Chondrocyte (in vitro differentiated cells): ENCODE results near the gene C15orf62. TPM values are rescaled to one million over a fixed set of nuclear protein-coding genes. Genes with fewer than 3 reads are reported as not detected.

ENCODE experiments used
- DNase-seq: peaks from one replicate; pipeline ENCODE4 v3.0.0; 2021; ENCODE audit warnings: mixed read lengths, low spot score
- H3K27ac Mint-ChIP-seq: one replicate; pipeline ENCODE4 v1.8.0; 2021; ENCODE audit warnings: mild to moderate bottlenecking, moderate library complexity, mixed read lengths; ENCODE audit not compliant: unreplicated experiment
- H3K27me3 Mint-ChIP-seq: 2 replicates; pipeline ENCODE4 v1.8.0; 2021; ENCODE audit warnings: low read depth, mixed read lengths
- H3K36me3 Mint-ChIP-seq: 2 replicates; pipeline ENCODE4 v1.8.0; 2021; ENCODE audit warnings: low read depth, mixed read lengths
- H3K4me1 Mint-ChIP-seq: 2 replicates; pipeline ENCODE4 v1.8.0; 2021; ENCODE audit warnings: low read depth, mild to moderate bottlenecking, mixed read lengths
- H3K4me3 Mint-ChIP-seq: one replicate; pipeline ENCODE4 v1.8.0; 2021; ENCODE audit warnings: mild to moderate bottlenecking, moderate library complexity, mixed read lengths; ENCODE audit not compliant: unreplicated experiment
- H3K9me3 Mint-ChIP-seq: 2 replicates; pipeline ENCODE4 v1.8.0; 2021; ENCODE audit warnings: low read depth, mixed read lengths
- total RNA-seq: library from RNA; stranded (reverse); gene quantifications from 3 replicates; pipeline ENCODE4 v1.2.1, GENCODE V29; 2021
- TF ChIP-seq, protein P1 (sequence below): fragments of 200-600 bp; sonication (generic); IDR thresholded peaks from 2 replicates; pipeline ENCODE4 v1.5.0; 2021; ENCODE audit warnings: antibody characterized with exemption, mild to moderate bottlenecking, moderate library complexity

Gene C15orf62
- total RNA-seq, 1 donor from 2014 or later, result 0.12 TPM

DNA sequence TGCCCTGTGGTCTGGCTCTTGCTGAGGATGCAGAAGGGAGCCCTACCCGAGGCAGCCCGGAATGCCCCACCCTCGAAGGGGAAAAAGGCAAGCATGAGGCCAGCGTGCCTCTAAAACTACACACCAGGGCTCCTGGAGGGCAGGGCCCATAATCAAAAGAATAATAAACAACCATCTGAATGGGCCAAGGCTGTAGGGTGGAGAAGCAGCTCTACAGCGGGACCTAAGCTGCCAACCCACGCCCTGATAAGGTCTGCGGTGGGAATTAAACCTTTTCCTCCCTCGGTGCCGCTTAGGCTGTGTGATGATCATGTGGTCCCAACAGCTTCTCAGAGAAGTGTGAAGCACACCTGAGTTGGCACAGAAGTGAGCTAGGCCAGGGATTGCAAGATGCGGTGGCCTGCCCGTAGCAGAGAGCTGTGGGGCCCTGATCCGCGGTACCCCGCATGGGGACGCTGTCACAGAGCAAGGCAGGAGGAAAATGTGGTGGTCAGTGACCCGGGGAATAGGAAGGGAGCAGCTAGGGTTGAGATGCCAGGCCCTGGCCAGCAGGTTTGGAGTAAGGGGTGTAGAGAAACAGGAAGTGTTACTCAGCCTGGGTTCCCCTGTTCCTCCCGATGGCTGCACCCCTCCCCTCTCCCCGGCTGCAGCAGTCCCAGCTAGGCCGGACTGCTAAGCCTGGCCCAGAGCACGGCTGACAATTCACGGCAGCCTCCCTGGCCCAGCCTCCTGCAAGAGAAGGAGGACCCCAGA, 1.1 kb upstream of the C15orf62 start:
- Mint-ChIP-seq H3K36me3 (peaks cover 4% of the 10 kb centered on the region), H3K27me3 (no peaks in the 10 kb centered on the region), H3K4me3 (no peak overlapping the region), H3K4me1 (peaks cover 41% of the 10 kb centered on the region), H3K27ac (no peak overlapping the region), H3K9me3 (no peaks in the 10 kb centered on the region)
- TF ChIP-seq, protein P1, sequence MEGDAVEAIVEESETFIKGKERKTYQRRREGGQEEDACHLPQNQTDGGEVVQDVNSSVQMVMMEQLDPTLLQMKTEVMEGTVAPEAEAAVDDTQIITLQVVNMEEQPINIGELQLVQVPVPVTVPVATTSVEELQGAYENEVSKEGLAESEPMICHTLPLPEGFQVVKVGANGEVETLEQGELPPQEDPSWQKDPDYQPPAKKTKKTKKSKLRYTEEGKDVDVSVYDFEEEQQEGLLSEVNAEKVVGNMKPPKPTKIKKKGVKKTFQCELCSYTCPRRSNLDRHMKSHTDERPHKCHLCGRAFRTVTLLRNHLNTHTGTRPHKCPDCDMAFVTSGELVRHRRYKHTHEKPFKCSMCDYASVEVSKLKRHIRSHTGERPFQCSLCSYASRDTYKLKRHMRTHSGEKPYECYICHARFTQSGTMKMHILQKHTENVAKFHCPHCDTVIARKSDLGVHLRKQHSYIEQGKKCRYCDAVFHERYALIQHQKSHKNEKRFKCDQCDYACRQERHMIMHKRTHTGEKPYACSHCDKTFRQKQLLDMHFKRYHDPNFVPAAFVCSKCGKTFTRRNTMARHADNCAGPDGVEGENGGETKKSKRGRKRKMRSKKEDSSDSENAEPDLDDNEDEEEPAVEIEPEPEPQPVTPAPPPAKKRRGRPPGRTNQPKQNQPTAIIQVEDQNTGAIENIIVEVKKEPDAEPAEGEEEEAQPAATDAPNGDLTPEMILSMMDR, result no peak
- DNase-seq, result no peak

DNA sequence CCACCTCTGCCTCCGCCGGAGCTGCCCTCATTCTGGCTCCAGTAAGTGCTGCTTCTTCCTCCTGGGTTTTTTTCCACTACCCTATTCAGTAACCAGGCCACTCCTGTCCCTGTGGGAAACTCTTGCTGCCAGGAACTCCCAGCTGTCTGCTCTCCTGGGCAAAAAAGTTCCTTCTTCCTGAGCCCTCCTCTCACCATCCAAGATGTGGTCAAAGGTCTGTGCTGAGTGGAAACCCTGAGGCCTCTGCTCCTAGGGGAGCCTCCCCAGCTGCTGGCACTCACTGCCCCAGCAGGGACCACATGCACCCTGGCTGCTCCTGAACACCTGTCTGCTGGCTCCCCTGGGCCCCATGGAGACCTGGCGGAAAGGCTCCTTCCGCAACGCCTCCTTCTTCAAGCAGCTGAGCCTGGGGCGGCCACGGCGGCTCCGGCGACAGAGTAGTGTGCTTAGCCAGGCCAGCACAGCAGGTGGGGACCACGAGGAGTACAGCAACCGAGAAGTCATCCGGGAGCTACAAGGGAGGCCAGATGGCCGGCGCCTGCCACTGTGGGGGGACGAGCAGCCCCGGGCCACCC, 454 bp downstream of the C15orf62 start:
- Mint-ChIP-seq H3K36me3 (peaks cover 9% of the 10 kb centered on the region), H3K4me1 (peaks cover 30% of the 10 kb centered on the region), H3K27ac (peak overlapping the region; percentile 57), H3K27me3 (no peaks in the 10 kb centered on the region), H3K4me3 (no peak overlapping the region), H3K9me3 (no peaks in the 10 kb centered on the region)
- DNase-seq, result no peak
- TF ChIP-seq, protein P1, result no peak

DNA sequence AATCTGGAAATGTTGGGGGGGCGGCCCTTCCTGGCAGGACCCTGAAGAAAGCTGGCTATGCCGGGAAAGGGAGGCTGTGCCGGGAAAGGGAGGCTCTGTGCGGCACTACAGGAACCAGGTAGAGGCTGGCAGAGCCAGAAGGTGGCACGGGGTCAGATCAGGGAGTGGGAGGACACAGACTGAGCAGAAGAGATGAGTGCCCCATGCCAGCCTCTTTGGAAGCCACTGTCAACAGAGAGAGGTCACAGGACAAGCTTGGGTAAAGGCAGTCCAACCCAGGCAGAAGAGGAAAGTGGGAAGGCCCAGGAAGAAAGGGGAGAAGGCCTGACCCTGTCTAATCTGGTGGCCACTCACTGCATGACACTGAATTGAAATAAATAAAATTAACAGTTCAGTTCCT, 1.5 kb downstream of the C15orf62 start:
- Mint-ChIP-seq H3K27ac (no peak overlapping the region), H3K4me3 (no peak overlapping the region), H3K36me3 (peaks cover 12% of the 10 kb centered on the region), H3K4me1 (peaks cover 20% of the 10 kb centered on the region), H3K27me3 (no peaks in the 10 kb centered on the region), H3K9me3 (no peaks in the 10 kb centered on the region)
- TF ChIP-seq, protein P1, result no peak
- DNase-seq, result no peak

DNA sequence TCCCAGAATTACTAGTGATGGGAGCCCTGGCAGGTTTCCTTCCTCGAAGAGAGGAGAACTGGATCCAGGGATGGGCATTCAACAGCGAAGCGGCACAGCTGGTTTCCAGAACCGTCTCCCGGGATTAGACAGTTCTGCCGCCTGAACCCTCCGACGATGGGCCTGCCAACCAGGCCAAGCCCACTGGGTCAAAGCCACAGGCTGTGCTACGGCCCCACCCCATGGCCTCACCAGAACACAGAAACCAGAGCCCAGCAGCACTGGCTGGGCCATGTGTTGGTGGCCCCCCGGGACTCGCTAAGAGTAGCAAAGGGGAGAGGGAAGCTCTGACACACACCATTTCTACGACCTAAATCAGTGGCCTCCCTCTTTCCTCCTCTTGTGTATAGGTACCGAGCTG, 2.2 kb downstream of the C15orf62 start:
- no peaks in the 10 kb centered on the region for H3K9me3 Mint-ChIP-seq
- DNase-seq, result no peak
- no peak overlapping the region for H3K27ac Mint-ChIP-seq
- H3K4me3 Mint-ChIP-seq, result no peak overlapping the region
- no peaks in the 10 kb centered on the region for H3K27me3 Mint-ChIP-seq
- peaks cover 17% of the 10 kb centered on the region for H3K36me3 Mint-ChIP-seq
- peaks cover 19% of the 10 kb centered on the region for H3K4me1 Mint-ChIP-seq
- TF ChIP-seq, protein P1, result no peak

DNA sequence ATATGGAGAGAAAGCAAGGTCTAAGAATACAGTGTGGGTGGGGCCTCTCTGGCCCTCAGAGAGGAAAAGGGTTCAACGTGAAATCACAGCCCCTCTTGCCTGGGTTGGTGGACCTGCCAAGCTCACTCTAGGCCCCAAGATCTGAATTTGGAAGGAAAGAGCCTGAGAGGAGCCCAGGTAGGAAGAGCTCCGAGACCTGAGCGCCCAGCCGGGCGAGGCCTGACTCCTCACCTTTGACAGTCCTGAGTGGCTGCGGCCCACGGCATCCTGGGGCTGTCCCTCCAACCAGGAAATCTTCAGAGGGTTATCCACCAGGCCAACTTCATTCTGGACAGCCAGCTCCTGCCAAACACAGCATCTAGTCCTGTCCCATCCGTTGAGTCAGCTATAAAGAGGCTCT, 3.7 kb downstream of the C15orf62 start:
- Mint-ChIP-seq H3K9me3 (no peaks in the 10 kb centered on the region), H3K4me3 (no peak overlapping the region), H3K27me3 (no peaks in the 10 kb centered on the region), H3K27ac (no peak overlapping the region), H3K36me3 (peaks cover 17% of the 10 kb centered on the region), H3K4me1 (peaks cover 20% of the 10 kb centered on the region)
- no peak for DNase-seq
- TF ChIP-seq, protein P1, result no peak
